Neural cell (in vitro differentiated cells): ENCODE data around the gene NNT.

Experiments used
- CTCF ChIP-seq: fragments of 450-650 bp; IDR thresholded peaks from 2 replicates; pipeline ENCODE4 v1.5.1; 2014; ENCODE audit warnings: antibody characterized with exemption, mild to moderate bottlenecking, moderate library complexity; ENCODE audit not compliant: poor library complexity, severe bottlenecking
- EZH2 ChIP-seq: fragments of 200-600, 300-800 bp; shearing (Covaris generic), sonication (generic); IDR thresholded peaks from 2 replicates; pipeline ENCODE4 v1.6.1; 2014; ENCODE audit warnings: antibody characterized with exemption, low read length, borderline replicate concordance, mild to moderate bottlenecking; ENCODE audit not compliant: insufficient read depth, poor library complexity, severe bottlenecking
- POLR2AphosphoS5 ChIP-seq: IDR thresholded peaks from 2 replicates; pipeline ENCODE4 v1.6.1; 2012
- SMC3 ChIP-seq: fragments of 450-650 bp; conservative IDR thresholded peaks from 2 replicates; pipeline ENCODE4 v1.6.1; 2014; ENCODE audit warnings: antibody characterized with exemption, mild to moderate bottlenecking, moderate library complexity; ENCODE audit not compliant: poor library complexity
- TAF1 ChIP-seq: IDR thresholded peaks from 2 replicates; pipeline ENCODE4 v1.6.1; 2012; ENCODE audit warnings: low read depth

GRCh38 chr5:43583724-43584123, 19.3 kb upstream of the NNT start:
- TF ChIP-seq TAF1 (no peak), CTCF (no peak), POLR2AphosphoS5 (no peak), EZH2 (no peak), SMC3 (no peak)
